HG02981 (cell line): Measurements from ENCODE around the gene GALNT16.
"Not testable (repeated sequence)": the region's sequence is repeated elsewhere in the genome, so short reads cannot be mapped to it uniquely, and the experiment has no call there.

Source experiments
- ATAC-seq: cut with Tn5 transposase; IDR thresholded peaks from one replicate; pipeline ENCODE4 v1.9.1; 2021; ENCODE audit warnings: mild to moderate bottlenecking, moderate library complexity; ENCODE audit not compliant: unreplicated experiment

The GALNT16 gene

DNA sequence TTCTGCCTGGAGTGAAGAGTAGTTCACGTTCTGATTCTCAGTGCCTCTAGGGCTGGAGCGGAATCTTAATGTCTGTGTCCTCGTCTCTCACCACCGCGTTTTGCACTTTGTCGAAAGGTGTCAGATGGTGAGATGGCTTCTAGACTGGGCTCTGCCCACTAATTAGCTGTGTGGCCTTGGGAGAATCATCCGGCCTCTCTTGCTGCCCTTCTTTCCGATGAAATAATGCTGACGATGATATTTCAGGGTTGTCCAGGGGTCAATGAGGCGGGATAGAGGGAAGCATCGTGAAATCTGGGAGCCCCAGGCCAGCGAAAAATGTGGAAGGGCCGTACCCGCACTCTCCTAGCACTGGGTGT lies 811 bp upstream of the GALNT16 start:
- ATAC-seq, result no peak

DNA sequence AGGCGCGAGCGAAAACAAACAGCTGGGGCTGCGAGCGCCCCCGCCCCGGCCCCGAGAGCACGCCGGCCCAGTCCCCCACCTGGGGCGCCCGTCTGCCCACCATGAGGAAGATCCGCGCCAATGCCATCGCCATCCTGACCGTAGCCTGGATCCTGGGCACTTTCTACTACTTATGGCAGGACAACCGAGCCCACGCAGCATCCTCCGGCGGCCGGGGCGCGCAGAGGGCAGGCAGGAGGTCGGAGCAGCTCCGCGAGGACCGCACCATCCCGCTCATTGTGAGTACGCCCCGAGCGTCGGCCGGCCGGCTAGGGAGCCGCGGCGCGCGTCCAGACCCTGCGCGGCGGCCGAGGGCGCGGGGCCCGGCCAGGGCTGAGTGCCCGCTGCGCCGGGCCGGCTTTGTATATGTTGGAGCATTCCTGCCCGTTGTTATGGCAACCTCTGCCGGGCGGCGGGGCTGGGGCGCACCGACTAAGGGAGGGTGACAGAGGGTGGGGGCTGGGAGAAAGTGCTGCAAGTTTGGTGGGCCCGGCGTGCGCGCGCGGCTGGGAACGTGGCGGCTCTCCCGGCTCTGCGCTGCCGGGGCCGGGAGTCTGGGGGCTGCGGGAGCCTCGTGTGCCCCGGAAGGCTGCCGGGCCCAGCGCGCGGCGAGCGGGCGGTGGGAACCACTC lies 367 bp downstream of the GALNT16 start:
- ATAC-seq, result no peak

DNA sequence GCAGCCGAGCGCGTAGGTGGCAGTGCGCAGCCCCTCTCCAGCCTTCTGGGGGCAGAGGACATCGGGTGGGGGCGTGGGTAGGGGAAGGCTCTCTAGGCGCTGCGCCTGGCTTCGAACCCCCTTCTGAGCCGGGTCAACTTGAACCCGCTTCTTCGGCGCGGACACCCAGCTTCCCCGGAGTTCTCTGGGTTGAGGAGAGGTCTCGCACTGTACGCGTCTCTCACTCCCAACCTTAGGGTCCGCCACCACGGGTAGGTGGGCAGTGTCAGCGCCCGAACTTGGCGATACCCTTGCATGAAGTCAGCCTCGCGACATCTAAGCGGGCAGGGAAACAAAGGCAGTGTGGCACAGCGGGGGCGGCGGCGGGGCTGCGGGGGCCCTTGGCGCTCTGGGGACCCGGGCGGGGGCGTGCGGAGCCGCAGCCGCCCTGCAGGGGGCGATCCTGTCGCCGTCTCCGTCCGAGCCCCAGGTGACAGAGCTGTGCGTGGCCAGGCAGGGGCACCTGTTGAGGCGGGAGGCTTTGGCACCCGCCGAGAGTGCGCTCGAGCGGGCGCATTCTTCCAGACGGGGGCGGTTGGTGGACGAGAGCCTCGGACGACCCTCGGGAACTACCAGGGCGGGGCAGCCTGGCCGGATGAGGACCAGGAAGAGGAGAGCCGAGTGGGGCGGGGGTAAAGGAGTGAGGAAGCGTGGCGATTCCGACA lies 1.1 kb downstream of the GALNT16 start:
- no peak for ATAC-seq

DNA sequence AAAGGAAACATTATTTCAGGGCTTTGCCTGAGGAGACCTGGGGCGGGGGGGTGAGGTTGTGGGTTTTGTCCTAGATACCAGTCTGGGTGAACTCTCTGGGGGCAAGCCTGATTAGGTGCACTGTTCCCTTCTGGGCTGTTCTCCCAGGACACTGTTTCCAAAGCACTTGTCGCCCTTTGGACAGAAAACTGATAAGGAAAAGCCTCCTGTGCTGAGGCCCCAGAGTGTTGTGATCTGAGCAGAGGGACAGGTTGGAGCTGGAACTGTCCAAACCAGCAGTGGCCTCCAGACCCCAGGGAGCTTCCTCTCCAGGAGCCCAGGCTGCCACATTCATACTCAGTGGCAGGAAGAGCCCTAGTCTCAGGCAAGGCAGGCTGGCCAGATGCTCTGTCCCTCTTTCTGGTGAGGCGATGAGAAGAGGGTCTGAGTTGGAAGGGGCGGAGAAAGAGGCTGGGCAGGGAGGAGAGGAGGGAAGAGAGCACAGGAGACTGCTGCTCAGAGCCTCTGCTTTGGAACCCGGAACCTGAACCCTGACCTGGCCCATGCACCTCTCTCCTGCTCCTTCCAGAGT lies 1.9 kb downstream of the GALNT16 start:
- ATAC-seq, result no peak

DNA sequence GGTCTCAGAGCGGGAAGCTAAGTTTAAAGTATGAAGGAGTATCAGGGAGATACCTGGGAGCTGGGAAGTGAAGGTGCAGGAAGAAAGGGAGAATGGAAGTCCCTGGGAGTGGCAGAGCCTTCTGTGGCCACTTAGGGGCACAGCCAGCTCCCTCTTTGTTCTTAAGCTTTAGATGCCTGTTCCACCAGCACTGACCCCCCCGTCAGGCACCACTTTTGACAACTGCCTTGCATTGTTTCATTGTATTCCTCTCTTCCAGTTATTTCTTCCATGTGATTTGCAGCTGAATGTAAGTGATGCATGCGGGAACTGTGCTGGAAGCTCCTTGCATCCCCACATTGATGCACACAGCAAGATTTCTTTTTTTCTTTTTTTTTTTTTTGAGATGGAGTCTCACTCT lies 2.6 kb downstream of the GALNT16 start:
- ATAC-seq, result no peak

DNA sequence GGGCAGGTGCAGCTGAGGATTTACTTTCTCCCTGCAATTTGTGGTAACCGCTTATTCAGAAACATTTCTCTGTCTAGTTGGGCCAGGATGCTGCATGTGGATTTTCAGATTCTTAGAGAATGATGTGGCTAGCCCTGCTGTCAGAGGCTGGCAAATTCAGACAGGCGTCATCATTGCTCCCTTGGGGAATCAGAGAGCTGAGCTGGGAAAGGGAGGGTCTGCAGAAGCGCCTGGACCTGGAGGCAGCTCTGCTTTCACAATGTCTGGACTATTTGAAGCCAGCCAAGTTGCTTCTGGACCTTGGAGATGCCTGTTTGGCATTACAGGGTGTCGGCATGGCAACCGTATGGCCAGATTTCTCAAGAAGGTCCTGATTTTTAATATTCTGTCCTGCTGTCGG lies 3.4 kb downstream of the GALNT16 start:
- ATAC-seq, result no peak

DNA sequence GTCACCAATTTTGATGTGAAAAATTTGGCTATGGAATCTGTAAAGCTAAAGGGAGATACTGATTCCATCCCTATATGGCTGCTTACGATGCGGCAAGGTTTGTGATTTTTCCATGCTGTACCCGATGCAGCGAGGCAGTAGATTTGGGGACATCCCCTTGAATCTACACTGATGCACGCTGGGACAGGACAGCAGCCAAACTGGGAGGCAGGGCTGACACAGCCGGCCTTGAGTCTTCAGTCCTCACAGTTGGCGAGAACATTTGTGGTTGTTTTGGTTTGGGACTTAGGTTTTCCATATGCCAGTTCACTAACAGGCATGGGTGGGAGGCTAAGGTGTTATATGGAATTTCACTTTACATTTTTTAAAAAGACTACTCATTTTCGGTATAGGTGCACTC lies 3.8 kb downstream of the GALNT16 start:
- no peak for ATAC-seq

DNA sequence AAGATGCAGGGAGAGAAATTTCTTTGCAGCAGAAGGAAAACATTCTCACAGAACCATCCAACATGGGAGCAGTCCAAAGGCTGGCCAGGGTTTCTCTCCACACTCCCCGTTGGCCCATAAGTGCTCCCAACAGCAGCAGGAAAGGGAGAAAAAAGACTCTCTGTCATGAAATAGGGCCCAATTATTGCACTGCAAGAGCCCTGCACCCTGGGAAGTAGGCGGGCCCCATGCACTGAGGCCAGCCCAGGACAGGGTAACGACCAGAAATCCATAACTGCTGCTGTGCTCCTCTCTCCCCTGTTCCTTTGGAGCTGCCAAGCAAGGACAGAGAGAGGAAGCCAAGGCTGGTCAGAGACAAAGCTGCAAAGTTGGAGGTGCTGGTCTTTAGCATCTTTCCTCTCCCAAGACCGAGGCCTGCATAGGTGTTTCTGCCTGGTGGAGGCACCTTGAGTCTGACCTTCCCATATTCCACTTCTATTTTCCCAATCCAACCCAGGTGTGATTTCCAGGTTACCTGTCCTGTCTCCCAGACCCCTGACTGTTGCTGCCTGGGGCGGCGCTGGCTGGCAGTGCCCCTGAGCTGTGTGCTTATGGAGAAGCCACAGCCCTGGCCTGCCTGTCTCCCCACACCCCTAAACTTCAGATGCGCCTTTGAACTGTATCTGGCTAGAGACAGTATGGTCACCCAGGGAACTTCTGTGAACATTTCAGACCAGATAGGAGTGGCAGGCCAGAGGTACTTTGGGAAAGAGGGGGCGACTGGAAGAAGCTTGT lies 6.8 kb downstream of the GALNT16 start:
- ATAC-seq, result no peak

DNA sequence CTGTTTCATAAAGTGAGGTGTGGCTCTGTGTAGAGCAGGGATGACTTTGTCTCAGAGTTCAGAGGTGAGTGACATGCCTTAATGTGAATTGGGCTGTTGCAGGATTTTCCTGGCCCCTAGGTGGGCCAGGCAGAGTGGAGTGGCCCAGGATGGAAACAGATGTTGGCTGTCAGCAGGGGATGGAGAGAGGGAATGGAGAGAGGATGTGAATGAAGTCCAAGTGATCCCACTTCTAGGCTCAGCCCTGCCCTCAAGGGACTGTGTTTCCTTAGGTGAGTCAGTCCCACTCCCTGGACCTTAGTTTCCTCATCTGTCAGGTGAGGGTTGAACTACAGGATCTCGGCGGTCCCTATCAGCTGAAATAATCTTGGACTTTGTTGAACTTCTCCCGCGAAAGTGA lies 7.5 kb downstream of the GALNT16 start:
- no peak for ATAC-seq

DNA sequence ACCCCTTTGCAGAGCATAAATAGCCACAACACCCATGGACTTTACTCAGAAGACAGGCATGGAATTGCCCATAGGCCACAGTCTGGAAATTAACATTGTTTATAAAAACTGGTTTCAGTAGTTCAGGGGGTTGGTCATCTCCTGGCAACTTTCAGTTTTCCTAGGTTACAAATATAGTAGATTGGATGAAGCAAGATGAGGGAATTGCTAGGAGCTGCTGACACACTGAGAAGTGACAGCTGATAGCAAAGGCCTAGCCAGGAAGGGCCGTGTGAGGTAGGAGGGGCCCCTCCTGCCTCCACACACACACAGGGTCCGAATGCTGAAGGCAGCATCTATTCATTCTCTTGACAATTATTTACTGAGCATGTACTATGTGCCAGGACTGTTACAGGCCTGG lies 8.3 kb downstream of the GALNT16 start:
- ATAC-seq, result no peak

DNA sequence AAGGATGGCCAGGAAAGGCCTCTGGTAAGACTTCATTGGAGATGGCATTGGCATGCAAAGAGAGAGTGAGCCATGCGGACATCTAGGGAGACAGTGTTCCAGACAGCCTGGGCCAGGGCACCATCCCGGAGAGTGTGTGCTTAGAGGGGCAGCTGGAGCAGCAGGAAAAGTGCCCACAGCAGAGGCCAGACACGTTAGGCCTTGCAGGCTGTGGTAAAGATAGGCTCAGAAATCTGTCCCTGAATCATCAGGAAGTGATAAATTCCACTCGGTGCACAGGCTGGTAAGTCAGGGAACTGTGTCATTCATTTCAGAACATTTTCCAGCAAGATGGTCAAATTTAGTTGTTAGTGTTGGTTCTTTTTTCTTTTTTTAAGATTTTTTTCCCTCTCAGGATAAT lies 8.8 kb downstream of the GALNT16 start:
- no peak for ATAC-seq

DNA sequence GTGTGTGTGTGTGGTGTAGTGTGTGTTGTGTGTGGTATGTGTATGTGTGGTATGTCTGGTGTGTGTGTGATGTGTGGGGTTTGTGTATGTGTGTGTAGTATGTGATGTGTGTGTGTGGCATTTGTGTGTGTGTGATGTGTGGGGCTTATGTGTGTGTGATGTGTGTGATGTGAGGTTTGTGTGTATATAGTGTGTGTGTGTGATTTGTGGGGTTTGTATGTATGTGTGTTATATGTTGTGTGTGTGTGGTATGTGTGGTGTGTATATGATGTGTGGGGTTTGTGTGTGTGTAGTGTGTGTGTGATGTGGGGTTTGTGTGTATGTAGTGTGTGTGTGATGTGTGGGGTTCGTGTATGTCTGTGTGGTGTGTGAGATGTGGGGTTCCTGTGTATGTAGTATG lies 9.4 kb downstream of the GALNT16 start:
- no peak for ATAC-seq

DNA sequence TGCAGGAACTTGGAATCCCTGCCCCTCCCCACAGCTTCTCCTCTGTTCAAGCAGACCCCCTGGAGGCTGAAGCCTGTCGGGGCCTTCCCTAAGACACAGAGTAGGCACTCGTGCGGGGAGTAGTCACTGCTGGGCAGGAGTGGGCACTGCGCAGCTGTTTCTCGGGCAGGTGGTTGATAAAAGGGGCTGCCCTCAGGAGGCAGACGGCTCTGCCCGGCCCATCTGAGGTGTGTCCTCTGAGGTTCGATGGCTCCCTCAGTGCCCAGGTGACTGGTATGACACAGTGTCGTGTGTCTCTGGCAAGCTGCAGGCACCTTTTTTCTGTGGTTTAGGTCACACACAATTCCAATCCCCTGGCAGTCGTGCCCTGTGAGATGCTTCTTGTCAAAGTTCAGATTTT lies 10.1 kb downstream of the GALNT16 start:
- ATAC-seq, result no peak

DNA sequence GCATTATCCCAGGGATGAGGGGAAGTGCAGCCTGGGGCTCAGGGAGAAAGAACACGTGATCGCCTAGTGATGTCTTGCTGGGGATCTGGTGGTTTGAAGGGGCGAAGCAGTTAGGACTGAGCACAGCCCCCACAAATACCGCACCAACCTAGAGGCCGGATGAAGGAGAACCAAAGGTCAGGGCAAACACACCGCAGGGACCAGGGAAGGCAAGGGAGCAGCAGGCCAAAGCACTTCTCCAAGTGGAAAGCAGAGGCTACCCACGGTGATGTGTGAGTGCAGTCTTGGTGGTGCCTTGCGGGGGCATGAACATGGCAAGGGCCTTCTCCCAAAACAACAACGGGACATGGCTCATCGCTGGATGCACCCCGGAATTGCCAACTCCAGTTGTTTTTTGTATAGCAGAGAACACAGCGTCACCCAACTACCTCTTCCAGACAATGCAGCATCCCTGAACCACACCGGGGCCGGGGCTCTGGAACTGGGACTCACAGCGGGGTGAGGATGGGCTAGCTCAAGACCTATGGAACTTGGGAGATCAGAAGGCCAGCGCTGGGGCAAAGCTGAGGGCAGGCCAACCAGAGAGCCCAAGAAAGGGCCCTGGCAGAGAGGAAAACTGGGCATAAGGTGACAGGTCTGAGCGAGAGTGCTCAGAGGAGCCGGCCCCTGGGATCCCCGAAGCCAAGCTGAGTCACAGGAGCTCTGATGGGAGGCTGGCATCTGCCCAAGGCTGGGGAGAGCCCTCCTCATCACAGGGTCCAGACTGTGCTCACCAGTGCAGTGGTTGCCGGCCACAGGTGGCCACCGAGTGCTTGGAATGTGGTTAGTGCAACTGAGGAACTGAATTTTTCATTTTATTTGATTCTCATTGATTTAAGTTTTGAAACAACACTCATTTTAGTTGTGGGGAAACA lies 11.1 kb downstream of the GALNT16 start:
- ATAC-seq, result no peak

DNA sequence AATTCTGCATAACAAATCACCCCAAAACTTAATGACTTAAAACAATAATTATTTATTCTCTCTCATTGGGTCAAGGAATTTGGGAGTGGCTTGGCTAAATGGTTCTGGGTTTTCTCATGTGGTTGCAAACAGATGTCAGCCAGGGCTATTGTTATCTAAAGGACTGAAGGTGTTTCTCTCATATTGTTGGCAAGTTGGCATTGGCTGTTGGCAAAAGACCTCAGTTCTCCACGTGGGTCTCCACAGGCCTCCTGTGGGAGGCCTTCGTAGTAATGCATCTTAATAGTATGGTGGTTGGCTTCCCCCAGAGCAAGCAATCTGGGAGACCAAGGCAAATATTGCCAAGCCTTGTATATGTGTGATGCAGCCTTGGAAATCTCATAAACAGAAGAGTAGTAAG lies 14.4 kb downstream of the GALNT16 start:
- no peak for ATAC-seq

DNA sequence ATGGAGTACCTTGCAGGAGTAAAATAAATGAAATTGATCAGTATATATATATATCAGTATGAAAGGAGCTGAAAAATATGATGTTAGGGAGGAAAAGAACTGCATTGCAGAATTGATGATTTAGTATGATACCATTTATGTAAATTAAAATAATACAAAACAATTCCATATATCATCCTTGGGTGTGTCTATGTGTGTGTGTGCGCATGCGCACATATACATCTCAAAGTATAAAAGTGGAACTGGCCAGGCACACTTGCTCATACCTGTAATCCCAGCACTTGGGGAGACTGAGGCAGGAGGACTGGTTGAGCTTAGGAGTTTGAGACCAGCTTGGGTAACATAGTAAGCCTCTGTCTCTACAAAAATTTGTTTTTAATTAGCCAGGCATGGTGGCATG lies 15.4 kb downstream of the GALNT16 start:
- no peak for ATAC-seq

DNA sequence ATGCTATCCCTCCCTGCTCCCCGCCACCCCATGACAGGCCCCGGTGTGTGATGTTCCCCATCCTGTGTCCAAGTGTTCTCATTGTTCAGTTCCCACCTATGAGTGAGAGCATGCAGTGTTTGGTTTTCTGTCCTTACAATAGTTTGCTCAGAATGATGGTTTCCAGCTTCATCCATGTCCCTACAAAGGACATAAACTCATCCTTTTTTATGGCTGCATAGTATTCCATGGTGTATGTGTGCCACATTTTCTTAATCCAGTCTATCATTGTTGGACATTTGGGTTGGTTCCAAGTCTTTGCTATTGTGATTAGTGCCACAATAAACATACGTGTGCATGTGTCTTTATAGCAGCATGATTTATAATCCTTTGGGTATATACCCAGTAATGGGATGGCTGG lies 17.4 kb downstream of the GALNT16 start:
- not testable (repeated sequence) for ATAC-seq

DNA sequence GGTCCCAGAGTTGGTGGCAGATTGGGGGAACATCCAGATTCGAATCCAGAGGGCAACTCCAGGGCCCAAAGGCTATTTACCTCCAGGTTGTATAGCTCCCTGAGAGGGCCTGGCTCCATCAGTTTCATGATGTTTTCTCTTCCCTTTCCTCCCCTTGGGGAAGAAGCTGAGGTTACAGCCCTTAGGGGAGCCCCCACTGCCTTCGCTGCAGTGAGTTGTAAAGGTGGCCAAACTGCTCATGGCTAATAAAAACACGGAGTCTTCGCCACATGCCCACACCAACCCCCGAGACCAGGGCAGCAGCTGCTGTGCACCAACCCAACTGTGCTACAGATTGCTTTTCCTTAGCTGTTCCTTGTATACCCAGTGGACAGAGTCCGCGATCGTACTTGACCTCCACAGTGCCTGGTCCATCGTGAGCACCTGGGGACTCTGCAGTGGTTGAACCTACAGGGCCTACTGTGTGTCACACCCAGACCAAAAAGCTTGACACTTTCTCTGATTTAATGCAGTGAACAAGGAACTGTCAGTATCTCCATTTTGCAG lies 20.9 kb downstream of the GALNT16 start:
- no peak for ATAC-seq

DNA sequence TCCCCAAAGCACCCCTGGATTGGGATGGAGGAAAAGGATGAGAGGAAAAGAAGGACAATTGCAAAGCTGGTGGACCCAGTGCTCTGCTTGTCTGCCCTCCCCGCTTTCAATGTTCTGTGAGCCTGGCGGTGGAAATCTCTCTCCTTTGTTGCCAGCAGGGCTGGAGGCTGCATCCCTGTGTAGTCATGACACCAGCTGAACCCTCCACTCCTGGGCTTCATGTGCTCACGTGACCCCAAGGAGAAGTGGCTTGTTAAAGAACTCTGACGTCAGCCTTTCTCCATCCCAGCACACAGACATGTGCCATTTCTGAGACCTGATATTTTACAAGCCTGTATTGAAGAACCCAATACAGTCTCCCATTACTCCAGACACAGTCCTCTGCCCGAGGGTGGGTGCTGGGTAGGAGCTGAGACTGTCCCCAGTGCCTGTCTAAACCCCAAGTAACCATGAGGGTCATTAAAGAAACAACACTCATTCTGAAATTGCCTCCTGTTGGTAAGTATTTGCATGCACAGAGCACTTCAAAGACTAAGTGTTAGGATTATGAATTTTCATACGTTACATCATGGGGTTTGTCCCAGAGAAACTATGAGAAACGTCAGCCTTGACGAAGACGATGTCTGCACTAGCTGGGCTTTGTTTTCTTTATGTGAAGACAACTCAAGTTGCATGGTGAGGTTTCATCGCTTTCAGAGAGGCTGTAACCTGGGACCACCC lies 21.7 kb downstream of the GALNT16 start:
- ATAC-seq, result no peak

DNA sequence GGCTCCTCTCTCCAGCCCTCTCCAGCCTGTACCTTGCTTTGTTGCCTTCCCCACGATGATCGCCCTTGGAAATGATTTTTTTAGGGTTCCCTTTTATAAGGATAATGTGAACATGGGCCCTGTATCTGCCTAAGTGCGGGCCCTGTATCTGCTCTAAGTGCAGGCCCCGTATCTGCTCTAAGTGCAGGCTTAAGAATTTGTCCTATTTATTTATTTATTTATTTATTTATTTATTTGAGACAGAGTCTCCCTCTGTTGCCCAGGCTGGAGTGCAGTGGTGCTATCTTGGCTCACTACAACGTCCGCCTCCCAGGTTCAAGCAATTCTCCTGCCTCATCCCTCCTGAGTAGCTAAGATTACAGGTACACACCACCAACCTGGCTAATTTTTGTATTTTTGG lies 22.5 kb downstream of the GALNT16 start:
- ATAC-seq, result no peak
